HL-60 (cell line): ENCODE data around the gene DYRK2.
"Not testable (repeated sequence)": the region's sequence is repeated elsewhere in the genome, so short reads cannot be mapped to it uniquely, and the experiment has no call there.

Experiments used
- CTCF ChIP-seq: IDR thresholded peaks from one replicate; pipeline ENCODE4 v1.5.1; 2011; ENCODE audit warnings: low read length, control low read depth, inconsistent platforms; ENCODE audit not compliant: insufficient read depth
- GABPA ChIP-seq: IDR thresholded peaks from 2 replicates; pipeline ENCODE4 v1.6.1; 2012; ENCODE audit warnings: low read depth
- POLR2AphosphoS5 ChIP-seq: IDR thresholded peaks from 2 replicates; pipeline ENCODE4 v1.6.1; 2012; ENCODE audit warnings: low read depth
- REST ChIP-seq: IDR thresholded peaks from 2 replicates; pipeline ENCODE4 v1.6.1; 2012; ENCODE audit warnings: low read depth; ENCODE audit not compliant: insufficient replicate concordance
- SPI1 ChIP-seq: IDR thresholded peaks from 2 replicates; pipeline ENCODE4 v1.6.1; 2012; ENCODE audit warnings: low read depth, mild to moderate bottlenecking, borderline replicate concordance

- not testable (repeated sequence) for TF ChIP-seq SPI1, POLR2AphosphoS5, CTCF, REST, GABPA
Measured at GRCh38 chr12:67673509-67673908, 25.0 kb downstream of the DYRK2 start.
